ENCODE measurements around the gene UNC5CL.

UNC5CL gene

GRCh38 chr6:41063884-41064285, 24.9 kb upstream of the UNC5CL start:
- DNase-seq (ENCODE audit: low read depth), result no peak

GRCh38 chr6:41062056-41062455, 23.0 kb upstream of the UNC5CL start:
- no peak for DNase-seq (ENCODE audit: low read depth)

- no peak for DNase-seq (ENCODE audit: low read depth)
Measured at GRCh38 chr6:41061196-41061726, 22.2 kb upstream of the UNC5CL start.

- no peak for DNase-seq (ENCODE audit: low read depth)
Measured at GRCh38 chr6:41059556-41059955, 20.5 kb upstream of the UNC5CL start.

GRCh38 chr6:41058783-41059181, 19.8 kb upstream of the UNC5CL start:
- no peak for DNase-seq (ENCODE audit: low read depth)

GRCh38 chr6:41056768-41057490, 17.9 kb upstream of the UNC5CL start:
- DNase-seq (ENCODE audit: low read depth), result no peak

- DNase-seq (ENCODE audit: low read depth), result no peak
Measured at GRCh38 chr6:41055149-41055548, 16.1 kb upstream of the UNC5CL start.

- no peak for DNase-seq (ENCODE audit: low read depth)
Measured at GRCh38 chr6:41054511-41054910, 15.5 kb upstream of the UNC5CL start.

GRCh38 chr6:41053041-41053440, 14.0 kb upstream of the UNC5CL start, which contains the start of gene APOBEC2:
Gene APOBEC2, plus strand, starts transcription at chr6:41053202. Its CDS starts 146 bp downstream, at chr6:41053348.
- no peak for DNase-seq (ENCODE audit: low read depth)

- DNase-seq (ENCODE audit: low read depth), result no peak
Measured at GRCh38 chr6:41051873-41052272, 12.9 kb upstream of the UNC5CL start.

GRCh38 chr6:41050536-41050935, 11.5 kb upstream of the UNC5CL start:
- DNase-seq (ENCODE audit: low read depth), result no peak

- no peak for DNase-seq (ENCODE audit: low read depth)
Measured at GRCh38 chr6:41049955-41050354, 10.9 kb upstream of the UNC5CL start.

GRCh38 chr6:41049521-41049920, 10.5 kb upstream of the UNC5CL start:
- no peak for DNase-seq (ENCODE audit: low read depth)

- no peak for DNase-seq (ENCODE audit: low read depth)
Measured at GRCh38 chr6:41047745-41048732, 9.0 kb upstream of the UNC5CL start.

GRCh38 chr6:41047306-41047705, 8.3 kb upstream of the UNC5CL start:
- DNase-seq (ENCODE audit: low read depth), result no peak

- DNase-seq (ENCODE audit: low read depth), result no peak
Measured at GRCh38 chr6:41046084-41046483, 7.1 kb upstream of the UNC5CL start.

- no peak for DNase-seq (ENCODE audit: low read depth)
Measured at GRCh38 chr6:41045664-41046063, 6.6 kb upstream of the UNC5CL start.

- DNase-seq (ENCODE audit: low read depth), result no peak
Measured at GRCh38 chr6:41043151-41043550, 4.1 kb upstream of the UNC5CL start.

GRCh38 chr6:41042226-41043055, 3.4 kb upstream of the UNC5CL start, which contains the start of gene TSPO2:
Gene TSPO2, plus strand, starts transcription at chr6:41042467. Its CDS starts 519 bp downstream, at chr6:41042986.
- DNase-seq (ENCODE audit: low read depth), result no peak

GRCh38 chr6:41040940-41041536, 2.0 kb upstream of the UNC5CL start:
- DNase-seq (ENCODE audit: low read depth), result no peak

Measured in stimulated activated CD4-positive, alpha-beta T cell treated with anti-CD3 and anti-CD28 coated beads, Interleukin-2, amount 100 ng/mL, for 4 hours (primary cell).